H1 (cell line): Measurements from ENCODE around the gene ZNF414. TPM values are rescaled to one million over a fixed set of nuclear protein-coding genes. Genes with fewer than 3 reads are reported as not detected.

ENCODE experiments used
- CTCF ChIA-PET: fragments of 300-600 bp; sonication (Branson Sonifier 250); formaldehyde crosslinking; loops from one replicate; lab custom pipeline; 2021; ENCODE audit not compliant: partially characterized antibody; lab: Charles Lee
- POLR2A ChIA-PET: fragments of 300-600 bp; sonication (Branson Sonifier 250); formaldehyde crosslinking; loops from one replicate; lab custom pipeline; 2021; ENCODE audit warnings: inconsistent platforms; ENCODE audit not compliant: partially characterized antibody; lab: Charles Lee
- DNase-seq, 2 experiments: peaks; one replicate each; pipeline versions ENCODE4 v3.0.0 to v3.0.0-alpha.2; 2010 to 2022; ENCODE audit warnings: low spot score in 2 of 2, low read depth in 1 of 2, mixed read lengths in 1 of 2
- FAIRE-seq: peaks from 2 replicates; lab custom pipeline; 2011; peaks lifted over from hg19 to GRCh38; lab: Jason Lieb, UNC
- H2AFZ ChIP-seq: 2 replicates; pipeline ENCODE4 v1.8.1; 2012; ENCODE audit warnings: low read length, inconsistent platforms
- H2AK5ac ChIP-seq: 2 replicates; pipeline ENCODE4 v1.6.1; 2013; ENCODE audit warnings: low read depth, low read length
- H2BK120ac ChIP-seq: replicated peaks from 2 replicates; pipeline ENCODE3; 2013; ENCODE audit warnings: low read depth, low read length, inconsistent platforms
- H2BK12ac ChIP-seq: 2 replicates; pipeline ENCODE4 v1.6.1; 2013; ENCODE audit warnings: low read depth, low read length
- H2BK15ac ChIP-seq: 2 replicates; pipeline ENCODE4 v1.6.1; 2013; ENCODE audit warnings: low read length
- H2BK20ac ChIP-seq: 2 replicates; pipeline ENCODE4 v1.6.1; 2013; ENCODE audit warnings: low read length
- H2BK5ac ChIP-seq: 2 replicates; pipeline ENCODE4 v1.6.1; 2013; ENCODE audit warnings: low read depth, low read length
- H3K14ac ChIP-seq: 2 replicates; pipeline ENCODE4 v1.6.1; 2013; ENCODE audit warnings: inconsistent platforms; ENCODE audit not compliant: insufficient read length
- H3K18ac ChIP-seq: 2 replicates; pipeline ENCODE4 v1.6.1; 2013; ENCODE audit warnings: low read length; ENCODE audit errors: extremely low read depth
- H3K23ac ChIP-seq: 2 replicates; pipeline ENCODE4 v1.6.1; 2013; ENCODE audit warnings: inconsistent platforms; ENCODE audit not compliant: insufficient read length
- H3K23me2 ChIP-seq: 2 replicates; pipeline ENCODE4 v1.6.1; 2013; ENCODE audit warnings: low read depth, low read length
- H3K27ac ChIP-seq: 2 replicates; pipeline ENCODE4 v1.6.1; 2011; ENCODE audit warnings: low read depth, low read length, inconsistent platforms
- H3K27me3 ChIP-seq, 4 experiments: replicated peaks in 1 of 4; 1 replicate in 1 of 4; 2 replicates in 3 of 4; pipeline versions ENCODE4 v1.6.1 to v1.8.1; 2011 to 2013; ENCODE audit warnings: low read length in 3 of 4, mild to moderate bottlenecking in 3 of 4, inconsistent platforms in 2 of 4, mixed read lengths in 2 of 4, moderate library complexity in 1 of 4; ENCODE audit not compliant: control insufficient read depth in 3 of 4, insufficient read depth in 3 of 4; ENCODE audit errors: extremely low read depth in 1 of 4
- H3K36me3 ChIP-seq, 4 experiments: 2 replicates each; pipeline versions ENCODE4 v1.6.1 to v1.8.1; 2011 to 2013; ENCODE audit warnings: mild to moderate bottlenecking in 4 of 4, low read length in 3 of 4, moderate library complexity in 2 of 4, control low read depth in 1 of 4, inconsistent platforms in 1 of 4; ENCODE audit not compliant: insufficient read depth in 4 of 4, control insufficient read depth in 2 of 4
- H3K4ac ChIP-seq: replicated peaks from 2 replicates; pipeline ENCODE3; 2013; ENCODE audit warnings: low read length, low read depth, mixed read lengths, inconsistent platforms; ENCODE audit not compliant: insufficient read length
- H3K4me1 ChIP-seq, 4 experiments: replicated peaks in 1 of 4; 1 replicate in 1 of 4; 2 replicates in 3 of 4; pipeline versions ENCODE4 v1.6.1 to v1.8.1; 2011 to 2013; ENCODE audit warnings: low read length in 3 of 4, inconsistent platforms in 2 of 4, mixed read lengths in 1 of 4; ENCODE audit not compliant: insufficient read depth in 4 of 4, control insufficient read depth in 3 of 4
- H3K4me2 ChIP-seq, 2 experiments: 2 replicates each; pipeline versions ENCODE4 v1.6.1 to v1.8.1; 2011 to 2013; ENCODE audit warnings: low read depth in 2 of 2, low read length in 2 of 2, control low read depth in 1 of 2, inconsistent platforms in 1 of 2, mild to moderate bottlenecking in 1 of 2; ENCODE audit not compliant: insufficient read depth in 1 of 2
- H3K4me3 ChIP-seq, 4 experiments: fragments of 200-600, 300-600 bp in 1 of 4; sonication (generic), shearing (Covaris generic), sonication (Bioruptor Twin) in 1 of 4; 2 replicates each; pipeline versions ENCODE4 v1.5.1 to v1.8.1; 2011 to 2016; ENCODE audit warnings: low read length in 4 of 4, low read depth in 3 of 4, control low read depth in 2 of 4, inconsistent platforms in 2 of 4, mild to moderate bottlenecking in 2 of 4, mixed read lengths in 1 of 4, moderate library complexity in 1 of 4; ENCODE audit not compliant: insufficient read depth in 2 of 4; ENCODE audit errors: extremely low read depth in 1 of 4
- H3K56ac ChIP-seq: replicated peaks from 2 replicates; pipeline ENCODE3; 2013; ENCODE audit warnings: low read depth, mild to moderate bottlenecking, mixed read lengths, low read length, inconsistent platforms; ENCODE audit not compliant: insufficient read length
- H3K79me1 ChIP-seq: 2 replicates; pipeline ENCODE4 v1.6.1; 2013; ENCODE audit warnings: low read depth, low read length, control low read depth
- H3K79me2 ChIP-seq, 2 experiments: 2 replicates each; pipeline versions ENCODE4 v1.6.1 to v1.8.1; 2012 to 2013; ENCODE audit warnings: low read length in 2 of 2, mild to moderate bottlenecking in 2 of 2, inconsistent platforms in 1 of 2; ENCODE audit not compliant: insufficient read depth in 2 of 2, control insufficient read depth in 1 of 2
- H3K9ac ChIP-seq, 4 experiments: replicated peaks in 1 of 4; 1 replicate in 1 of 4; 2 replicates in 3 of 4; pipeline versions ENCODE4 v1.6.1 to v1.8.1; 2011 to 2013; ENCODE audit warnings: low read depth in 3 of 4, low read length in 3 of 4, control low read depth in 2 of 4, mild to moderate bottlenecking in 2 of 4, moderate library complexity in 2 of 4, inconsistent platforms in 1 of 4; ENCODE audit errors: extremely low read depth in 1 of 4
- H3K9me3 ChIP-seq, 2 experiments: 2 replicates each; pipeline versions ENCODE4 v1.6.1 to v1.8.1; 2012 to 2013; ENCODE audit warnings: mild to moderate bottlenecking in 2 of 2, moderate library complexity in 2 of 2, control low read depth in 1 of 2, inconsistent platforms in 1 of 2, low read depth in 1 of 2, low read length in 1 of 2, mixed read lengths in 1 of 2; ENCODE audit not compliant: insufficient read depth in 2 of 2
- H4K20me1 ChIP-seq, 2 experiments: replicated peaks in 1 of 2; 2 replicates each; pipeline versions ENCODE3 to v1.8.1; 2011 to 2013; ENCODE audit warnings: inconsistent platforms in 2 of 2, low read length in 2 of 2, mild to moderate bottlenecking in 1 of 2; ENCODE audit not compliant: insufficient read depth in 2 of 2, control insufficient read depth in 1 of 2
- H4K5ac ChIP-seq: 2 replicates; pipeline ENCODE4 v1.6.1; 2013; ENCODE audit warnings: low read length, low read depth, mixed read lengths, inconsistent platforms; ENCODE audit not compliant: insufficient read length
- H4K8ac ChIP-seq: 2 replicates; pipeline ENCODE4 v1.8.0; 2013; ENCODE audit warnings: mild to moderate bottlenecking, moderate library complexity, low read length, inconsistent platforms; ENCODE audit not compliant: insufficient read depth; ENCODE audit errors: extremely low read depth
- H4K91ac ChIP-seq: replicated peaks from 2 replicates; pipeline ENCODE3; 2013; ENCODE audit warnings: low read length, mixed read lengths, inconsistent platforms; ENCODE audit not compliant: insufficient read length
- FOSL1 ChIP-seq: IDR thresholded peaks from 2 replicates; pipeline ENCODE4 v1.6.1; 2011; ENCODE audit warnings: mild to moderate bottlenecking, low read depth, low read length, moderate library complexity; ENCODE audit not compliant: insufficient read depth
- KDM1A ChIP-seq: fragments of 200-600, 300-600 bp; sonication (generic); IDR thresholded peaks from 2 replicates; pipeline ENCODE4 v1.7.1; 2016; ENCODE audit warnings: mild to moderate bottlenecking, low read length, borderline replicate concordance
- MAFK ChIP-seq: IDR thresholded peaks from 2 replicates; pipeline ENCODE4 v1.6.1; 2012; ENCODE audit warnings: low read depth, mild to moderate bottlenecking, improper control_type of control experiment, low read length
- RXRA ChIP-seq: IDR thresholded peaks from 2 replicates; pipeline ENCODE4 v1.6.1; 2011; ENCODE audit warnings: low read depth, mild to moderate bottlenecking, low read length, moderate library complexity; ENCODE audit not compliant: insufficient read depth
- SP1 ChIP-seq: IDR thresholded peaks from 2 replicates; pipeline ENCODE4 v1.6.1; 2011; ENCODE audit warnings: low read depth, low read length
- SUZ12 ChIP-seq: fragments of 200-600 bp; sonication (generic); IDR thresholded peaks from 2 replicates; pipeline ENCODE4 v1.6.1; 2012; ENCODE audit warnings: mild to moderate bottlenecking, inconsistent platforms, low read length, moderate library complexity, mixed read lengths
- TAF1 ChIP-seq: IDR thresholded peaks from 2 replicates; pipeline ENCODE4 v1.6.1; 2011; ENCODE audit warnings: mild to moderate bottlenecking, low read depth, low read length
- WGBS, 2 experiments: shearing (Covaris generic) in 1 of 2; methylation state at CpG; one replicate each; pipeline versions ENCODE4 v1.1.6 to v1.1.7; 2013 to 2015; ENCODE audit warnings: low lambda C conversion rate in 2 of 2, mixed read lengths in 2 of 2, inconsistent platforms in 1 of 2, low coverage in 1 of 2, missing lambda C conversion rate in 1 of 2; ENCODE audit not compliant: insufficient replicate concordance in 2 of 2, insufficient coverage in 1 of 2, insufficient read length in 1 of 2; ENCODE audit errors: extremely low coverage in 1 of 2, missing lambda C conversion rate in 1 of 2; 5-methylcytosine and 5-hydroxymethylcytosine counted together
- polyA plus RNA-seq, 7 experiments: library from polyadenylated mRNA; depleted of rRNA in 3 of 7; stranded (reverse) in 5 of 7; unstranded in 2 of 7; fragments of >200 nt in 5 of 7; fragments of 200-250 nt in 2 of 7; gene quantifications; 1 replicate in 5 of 7; 2 replicates in 1 of 7; 4 replicates in 1 of 7; pipeline versions ENCODE4 v1.2.1 to v1.2.3, GENCODE V29; 2011 to 2013; ENCODE audit warnings: missing spikeins in 2 of 7, mixed read lengths in 2 of 7
- total RNA-seq: library from RNA; stranded (reverse); fragmentation: NEBNext Ultra II Directional; extraction: Animal tissue kit (Norgen Biotek cat#: 25700); gene quantifications from 2 replicates; pipeline ENCODE4 v1.2.1, GENCODE V29; 2021

The ZNF414 gene
- total and polyA plus RNA-seq, 2 of the 8 experiments (the other 6 are each of a cell fraction or from before 2014, with no cell fraction given): 9.7 to 26.8 TPM

- H4K5ac ChIP-seq: peak overlapping the region; percentile 21
- H3K4ac ChIP-seq: peak overlapping the region; percentile 32
- CTCF ChIA-PET: interaction anchor here (0.6 to 1.8 kb wide), 6 partner anchors 12 to 1097 kb away, joined by 3 to 15 read pairs (median 4); no protein-coding TSS in a partner anchor
- POLR2A ChIA-PET: interaction anchor here (0.6 to 4.5 kb wide), 11 partner anchors 8 to 159 kb away, joined by 3 to 73 read pairs (median 4); no protein-coding TSS in a partner anchor
- H2AK5ac ChIP-seq: peak overlapping the region; percentile 70
- H3K4me2 ChIP-seq: peak overlapping the region; percentile 43 to 69
- no peak overlapping the region for H3K56ac ChIP-seq
- H3K23me2 ChIP-seq: peaks cover 4% of the 10 kb centered on the region; the same call in 1 of the 2 replicates
- H3K18ac ChIP-seq: peak overlapping the region; percentile 65
- H2BK12ac ChIP-seq: peak overlapping the region; percentile 88
- no peaks in the 10 kb centered on the region for H3K27me3 ChIP-seq
- peak; percentile 84 for FAIRE-seq
- peaks cover 0 to 9% (median 0%) of the 10 kb centered on the region in 4 experiments; a peak in 2 of 8 replicates for H3K36me3 ChIP-seq
- peak overlapping the region; percentile 62 for H4K91ac ChIP-seq
- peak; percentile 58 to 84 for DNase-seq
- 83% methylated on average over 22 of the region's 22 CpGs; no CpG with 5 or more reads in 1 of the 2 experiments for WGBS, 2 experiments
- no peak overlapping the region for H2BK20ac ChIP-seq
- H3K27ac ChIP-seq: 0 out of 2 replicates have a peak overlapping the region, but pooled peaks have one; percentile 21
- TF ChIP-seq FOSL1: no peak
- TF ChIP-seq SP1: 0 out of 2 replicates have a peak, but pooled peaks have one; percentile 32
- peak; percentile 57; the same call in 1 of the 2 replicates for TF ChIP-seq TAF1
- TF ChIP-seq RXRA: no peak
- no peak for TF ChIP-seq SUZ12
- TF ChIP-seq MAFK: no peak
- no peak for TF ChIP-seq KDM1A
- TF ChIP-seq, all 59 proteins: peak for 2
- H2BK5ac ChIP-seq: peak overlapping the region; percentile 91
- no peak overlapping the region for H2BK120ac ChIP-seq
- H4K20me1 ChIP-seq: no peaks in the 10 kb centered on the region
- H3K4me1 ChIP-seq: peaks cover 0 to 14% (median 8%) of the 10 kb centered on the region in 4 experiments; a peak in 6 of 7 replicates
- H3K79me2 ChIP-seq: no peaks in the 10 kb centered on the region
- no peak overlapping the region for H3K23ac ChIP-seq
- H3K14ac ChIP-seq: no peak overlapping the region
- peak overlapping the region; percentile 38; the same call in 1 of the 2 replicates for H4K8ac ChIP-seq
- peaks cover 3% of the 10 kb centered on the region; the same call in 1 of the 2 replicates for H3K79me1 ChIP-seq
- peak overlapping the region in 2 of 4 experiments; percentile 26 to 76; a peak in 3 of 8 replicates for H3K4me3 ChIP-seq
- H2BK15ac ChIP-seq: peak overlapping the region; percentile 90
- H2AFZ ChIP-seq: no peak overlapping the region
- no peaks in the 10 kb centered on the region for H3K9me3 ChIP-seq
- H3K9ac ChIP-seq: peak overlapping the region in 1 of 4 experiments; percentile 44; a peak in 2 of 7 replicates
Observed at GRCh38 chr19:8512115-8512967, 1.6 kb downstream of the ZNF414 start.
